Nephron progenitor cell (in vitro differentiated cells): Measurements from ENCODE around the gene MYCBP.

Experiments
- DNase-seq: peaks from one replicate; pipeline ENCODE4 v3.0.0; 2021
- H3K27ac Mint-ChIP-seq: 2 replicates; pipeline ENCODE4 v1.8.0; 2021; ENCODE audit warnings: mild to moderate bottlenecking, moderate library complexity, mixed read lengths
- H3K27me3 Mint-ChIP-seq: 2 replicates; pipeline ENCODE4 v1.8.0; 2021; ENCODE audit warnings: mild to moderate bottlenecking, low read depth, mixed read lengths; ENCODE audit not compliant: poor library complexity
- H3K36me3 Mint-ChIP-seq: 2 replicates; pipeline ENCODE4 v1.8.0; 2021; ENCODE audit warnings: low read depth, mixed read lengths
- H3K4me1 Mint-ChIP-seq: 2 replicates; pipeline ENCODE4 v1.8.0; 2021; ENCODE audit warnings: mixed read lengths
- H3K4me3 Mint-ChIP-seq: 2 replicates; pipeline ENCODE4 v1.8.0; 2021; ENCODE audit warnings: mild to moderate bottlenecking, moderate library complexity, mixed read lengths
- H3K9me3 Mint-ChIP-seq: 2 replicates; pipeline ENCODE4 v1.8.0; 2021; ENCODE audit warnings: mild to moderate bottlenecking, moderate library complexity, mixed read lengths
- CTCF ChIP-seq: fragments of 200-600 bp; sonication (generic); IDR thresholded peaks from 2 replicates; pipeline ENCODE4 v1.5.0; 2021; ENCODE audit warnings: antibody characterized with exemption

MYCBP gene

GRCh38 chr1:38896169-38896568 lies 23.0 kb upstream of the MYCBP start:
- TF ChIP-seq CTCF, result no peak
- no peaks in the 10 kb centered on the region for H3K36me3 Mint-ChIP-seq
- peaks cover 3% of the 10 kb centered on the region for H3K27me3 Mint-ChIP-seq
- no peak for DNase-seq
- no peaks in the 10 kb centered on the region for H3K4me1 Mint-ChIP-seq
- no peaks in the 10 kb centered on the region for H3K9me3 Mint-ChIP-seq
- no peak overlapping the region for H3K4me3 Mint-ChIP-seq
- no peak overlapping the region for H3K27ac Mint-ChIP-seq

- H3K36me3 Mint-ChIP-seq, result no peaks in the 10 kb centered on the region
- TF ChIP-seq CTCF, result no peak
- H3K4me1 Mint-ChIP-seq, result no peaks in the 10 kb centered on the region
- H3K27ac Mint-ChIP-seq, result no peak overlapping the region
- peaks cover 7% of the 10 kb centered on the region for H3K27me3 Mint-ChIP-seq
- H3K9me3 Mint-ChIP-seq, result no peaks in the 10 kb centered on the region
- no peak for DNase-seq
- no peak overlapping the region for H3K4me3 Mint-ChIP-seq
Measured at GRCh38 chr1:38892976-38893375, 19.8 kb upstream of the MYCBP start.

GRCh38 chr1:38891753-38892152 lies 18.6 kb upstream of the MYCBP start:
- DNase-seq, result no peak
- no peak overlapping the region for H3K4me3 Mint-ChIP-seq
- H3K36me3 Mint-ChIP-seq, result no peaks in the 10 kb centered on the region
- H3K27me3 Mint-ChIP-seq, result peaks cover 7% of the 10 kb centered on the region
- no peaks in the 10 kb centered on the region for H3K4me1 Mint-ChIP-seq
- H3K27ac Mint-ChIP-seq, result no peak overlapping the region
- H3K9me3 Mint-ChIP-seq, result no peaks in the 10 kb centered on the region
- TF ChIP-seq CTCF, result no peak

- TF ChIP-seq CTCF, result no peak
- H3K4me3 Mint-ChIP-seq, result no peak overlapping the region
- H3K4me1 Mint-ChIP-seq, result no peaks in the 10 kb centered on the region
- no peak for DNase-seq
- H3K27me3 Mint-ChIP-seq, result peaks cover 12% of the 10 kb centered on the region
- no peaks in the 10 kb centered on the region for H3K9me3 Mint-ChIP-seq
- no peaks in the 10 kb centered on the region for H3K36me3 Mint-ChIP-seq
- no peak overlapping the region for H3K27ac Mint-ChIP-seq
Measured at GRCh38 chr1:38889589-38889988, 16.4 kb upstream of the MYCBP start.

GRCh38 chr1:38888423-38889333 lies 15.5 kb upstream of the MYCBP start:
- no peaks in the 10 kb centered on the region for H3K36me3 Mint-ChIP-seq
- no peak overlapping the region for H3K27ac Mint-ChIP-seq
- H3K4me1 Mint-ChIP-seq, result no peaks in the 10 kb centered on the region
- no peak for DNase-seq
- no peak overlapping the region for H3K4me3 Mint-ChIP-seq
- no peak for TF ChIP-seq CTCF
- no peaks in the 10 kb centered on the region for H3K9me3 Mint-ChIP-seq
- peaks cover 12% of the 10 kb centered on the region for H3K27me3 Mint-ChIP-seq

GRCh38 chr1:38885092-38885491 lies 11.9 kb upstream of the MYCBP start:
- Mint-ChIP-seq H3K27me3 (peaks cover 9% of the 10 kb centered on the region), H3K4me3 (no peak overlapping the region), H3K27ac (no peak overlapping the region)

More at GRCh38 chr1:38885092-38885491, 11.9 kb upstream of the MYCBP start:
- Mint-ChIP-seq H3K4me1 (no peaks in the 10 kb centered on the region), H3K36me3 (no peaks in the 10 kb centered on the region), H3K9me3 (no peaks in the 10 kb centered on the region)
- TF ChIP-seq CTCF, result no peak
- DNase-seq, result no peak
